SK-N-MC (cell line): ENCODE results near the gene TTYH2.

Source experiments
- DNase-seq: peaks from one replicate; pipeline ENCODE4 v3.0.0-alpha.2; 2011; ENCODE audit warnings: low read depth, low spot score
- H3K27ac ChIP-seq: fragments of 200-600 bp; sonication (generic); 2 replicates; pipeline ENCODE4 v1.5.1; 2016; ENCODE audit warnings: mixed run types
- H3K36me3 ChIP-seq: fragments of 200-600 bp; sonication (generic); 2 replicates; pipeline ENCODE4 v1.6.1; 2017; ENCODE audit warnings: antibody characterized with exemption, low read length, mixed read lengths; ENCODE audit not compliant: insufficient read depth
- H3K4me3 ChIP-seq: fragments of 200-600 bp; sonication (generic); 2 replicates; pipeline ENCODE4 v1.5.1; 2016
- H3K9ac ChIP-seq: fragments of 200-600 bp; sonication (generic); 2 replicates; pipeline ENCODE4 v1.8.0; 2017; ENCODE audit warnings: mixed run types, mixed read lengths; ENCODE audit not compliant: insufficient read length
- H3K9me3 ChIP-seq: fragments of 200-600 bp; sonication (generic); 2 replicates; pipeline ENCODE4 v1.6.1; 2017; ENCODE audit warnings: low read depth, mild to moderate bottlenecking, antibody characterized with exemption, low read length, moderate library complexity, mixed read lengths
- EZH2 ChIP-seq: fragments of 200-600 bp; sonication (generic); IDR thresholded peaks from one replicate; pipeline ENCODE4 v1.6.1; 2017; ENCODE audit warnings: antibody characterized with exemption
- FOXP2 ChIP-seq: optimal IDR thresholded peaks from 2 replicates; pipeline ENCODE3; 2011; ENCODE audit warnings: mild to moderate bottlenecking, moderate library complexity; ENCODE audit not compliant: insufficient read depth; ENCODE audit errors: extremely low read length, control extremely low read depth
- POLR2AphosphoS5 ChIP-seq: IDR thresholded peaks from 2 replicates; pipeline ENCODE4 v1.6.1; 2012; ENCODE audit warnings: mild to moderate bottlenecking, low read depth, low read length, borderline replicate concordance

TTYH2 gene

DNA sequence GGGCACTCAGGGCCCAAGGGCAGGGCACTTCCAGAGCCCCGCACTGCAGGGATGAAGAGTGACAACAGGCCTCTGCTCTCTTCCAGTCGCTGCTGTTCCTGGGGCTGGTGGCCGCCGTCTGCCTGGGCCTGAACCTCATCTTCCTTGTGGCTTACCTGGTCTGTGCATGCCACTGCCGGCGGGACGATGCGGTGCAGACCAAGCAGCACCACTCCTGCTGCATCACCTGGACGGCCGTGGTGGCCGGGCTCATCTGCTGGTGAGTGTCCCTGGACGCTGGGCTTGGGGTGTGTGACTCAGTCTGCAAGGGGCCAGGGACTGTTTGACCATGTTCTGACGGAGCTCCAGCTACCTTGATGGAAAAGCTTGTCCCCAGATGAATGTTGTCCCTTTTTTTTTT is 9.0 kb downstream of the TTYH2 start:
- DNase-seq: no peak
- no peak for TF ChIP-seq POLR2AphosphoS5
- no peak for TF ChIP-seq FOXP2
- no peak for TF ChIP-seq EZH2
- Histone ChIP-seq H3K9ac (no peak overlapping the region), H3K27ac (no peak overlapping the region), H3K9me3 (no peaks in the 10 kb centered on the region), H3K36me3 (no peaks in the 10 kb centered on the region), H3K4me3 (no peak overlapping the region)

DNA sequence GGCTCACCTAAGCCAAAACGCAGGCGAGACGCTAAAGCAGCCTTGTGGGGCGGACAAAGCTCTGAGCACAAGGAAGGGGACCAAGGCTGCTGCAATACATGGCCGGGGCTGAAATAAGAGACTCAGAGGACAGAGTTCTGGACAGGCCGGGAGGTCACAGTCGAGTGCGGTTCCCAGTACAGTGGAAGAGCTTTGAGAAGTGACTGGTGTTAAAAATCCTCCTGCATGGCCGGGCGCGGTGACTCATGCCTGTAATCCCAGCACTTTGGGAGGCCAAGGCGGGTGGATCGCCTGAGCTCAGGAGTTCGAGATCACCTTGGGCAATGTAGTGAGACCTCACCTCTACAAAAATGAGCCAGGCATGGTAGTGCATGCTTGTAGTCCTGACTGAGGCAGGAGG is 10.5 kb downstream of the TTYH2 start:
- Histone ChIP-seq H3K36me3 (no peaks in the 10 kb centered on the region), H3K4me3 (no peak overlapping the region), H3K27ac (no peak overlapping the region), H3K9ac (no peak overlapping the region), H3K9me3 (no peaks in the 10 kb centered on the region)
- no peak for TF ChIP-seq POLR2AphosphoS5
- no peak for TF ChIP-seq EZH2
- no peak for TF ChIP-seq FOXP2
- no peak for DNase-seq

DNA sequence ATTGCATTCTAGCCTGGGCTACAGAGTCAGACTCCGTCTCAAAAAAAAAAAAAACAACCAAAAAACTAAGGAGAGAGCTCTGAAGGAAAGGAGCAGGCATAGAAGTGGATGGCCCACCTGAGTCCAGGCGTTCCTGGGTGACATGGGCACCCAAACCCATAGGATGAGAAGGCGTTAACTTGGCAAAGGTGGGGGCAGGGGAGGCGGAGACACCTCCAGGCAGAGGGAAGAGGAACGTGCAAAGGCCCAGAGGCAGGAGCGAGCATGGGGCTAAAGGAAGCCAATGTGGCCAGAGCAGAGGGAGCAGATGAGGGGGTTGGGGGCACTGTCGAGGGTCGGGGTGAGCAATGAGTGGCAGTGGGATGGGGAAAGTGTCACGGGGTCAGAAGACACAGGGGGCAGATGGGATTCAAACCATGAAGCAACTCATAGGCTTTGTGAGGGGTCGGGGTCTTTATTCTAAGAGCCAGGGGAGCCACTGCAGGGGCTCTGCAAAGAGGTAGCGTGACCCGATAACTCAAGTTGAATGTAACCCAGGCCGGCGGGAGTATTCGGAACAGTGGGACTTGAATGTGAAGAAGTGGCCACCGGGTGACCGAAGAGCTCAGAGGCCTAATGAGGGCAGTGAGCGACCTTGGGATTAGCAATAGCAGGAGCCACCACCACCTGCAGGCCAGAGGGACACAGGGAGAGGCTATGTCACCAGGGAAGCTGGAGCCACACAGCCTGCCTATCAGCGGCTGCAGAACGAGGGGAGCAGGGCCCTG is 11.8 kb downstream of the TTYH2 start:
- Histone ChIP-seq H3K36me3 (no peaks in the 10 kb centered on the region), H3K27ac (no peak overlapping the region), H3K9ac (no peak overlapping the region), H3K4me3 (no peak overlapping the region), H3K9me3 (no peaks in the 10 kb centered on the region)
- DNase-seq: no peak
- TF ChIP-seq FOXP2 (no peak), POLR2AphosphoS5 (no peak), EZH2 (no peak)

DNA sequence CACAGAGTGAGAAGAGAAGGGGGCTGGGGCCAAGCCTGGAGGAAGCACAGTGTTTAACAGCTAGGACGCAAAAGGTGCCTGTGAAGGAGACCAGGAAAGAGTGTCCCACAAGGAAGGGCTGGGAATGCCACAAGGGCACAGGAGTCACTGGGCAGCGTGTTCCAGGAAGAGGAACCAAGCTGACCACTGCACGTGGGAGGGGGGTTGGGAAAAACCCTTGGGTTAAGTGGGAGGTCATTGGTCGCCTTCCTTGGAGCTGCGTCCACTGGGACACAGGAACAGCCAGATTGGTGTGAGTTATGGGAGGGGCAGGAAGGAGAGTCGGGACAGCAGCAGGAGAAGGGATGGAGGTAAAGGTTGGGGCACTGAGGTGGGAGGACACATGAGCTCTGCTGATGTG is 12.9 kb downstream of the TTYH2 start:
- H3K27ac ChIP-seq: no peak overlapping the region
- no peak for TF ChIP-seq POLR2AphosphoS5
- no peak for TF ChIP-seq FOXP2
- TF ChIP-seq EZH2: no peak
- no peaks in the 10 kb centered on the region for H3K9me3 ChIP-seq
- DNase-seq: no peak
- H3K9ac ChIP-seq: no peak overlapping the region
- H3K36me3 ChIP-seq: no peaks in the 10 kb centered on the region
- no peak overlapping the region for H3K4me3 ChIP-seq

DNA sequence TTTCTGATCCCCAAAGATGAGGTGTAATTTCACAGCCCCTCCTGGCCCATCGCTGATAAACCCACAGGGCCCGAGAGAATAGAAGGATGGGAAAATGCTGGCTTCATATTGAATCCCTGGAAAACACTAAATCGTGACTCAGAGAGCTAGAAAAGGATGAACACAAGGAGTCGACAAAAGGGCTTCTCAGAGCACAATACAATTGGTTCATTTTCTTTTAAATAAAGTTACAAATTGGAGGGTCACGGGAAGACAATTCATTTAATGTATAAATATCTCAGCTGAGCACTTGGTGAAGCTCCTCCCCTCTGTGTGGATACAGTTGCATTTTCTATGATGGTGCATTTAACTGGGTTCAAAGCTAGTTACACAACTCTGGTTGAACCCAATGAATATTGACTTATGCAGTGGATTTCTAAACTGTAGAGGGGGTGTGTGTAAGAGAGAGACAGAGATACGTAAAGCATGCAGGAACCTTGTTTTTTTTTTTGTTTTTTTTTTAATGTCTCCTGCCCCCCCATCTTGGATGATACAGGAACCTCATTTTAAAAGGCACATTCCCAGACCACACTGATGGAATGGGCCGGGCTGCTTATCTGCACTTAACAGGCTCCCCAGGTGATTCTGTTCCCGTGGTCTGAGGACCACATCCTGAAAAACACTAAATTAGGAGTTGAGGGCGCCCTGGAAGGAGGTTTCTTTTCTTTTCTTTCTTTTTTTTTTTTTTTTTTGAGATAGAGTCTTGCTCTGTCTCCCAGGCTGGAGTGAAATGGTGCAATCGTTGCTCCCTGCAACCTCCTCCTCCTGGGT is 14.1 kb downstream of the TTYH2 start:
- no peak for DNase-seq
- H3K27ac ChIP-seq: no peak overlapping the region
- H3K9ac ChIP-seq: no peak overlapping the region
- no peak overlapping the region for H3K4me3 ChIP-seq
- H3K36me3 ChIP-seq: no peaks in the 10 kb centered on the region
- H3K9me3 ChIP-seq: no peaks in the 10 kb centered on the region
- no peak for TF ChIP-seq FOXP2
- no peak for TF ChIP-seq EZH2
- no peak for TF ChIP-seq POLR2AphosphoS5

DNA sequence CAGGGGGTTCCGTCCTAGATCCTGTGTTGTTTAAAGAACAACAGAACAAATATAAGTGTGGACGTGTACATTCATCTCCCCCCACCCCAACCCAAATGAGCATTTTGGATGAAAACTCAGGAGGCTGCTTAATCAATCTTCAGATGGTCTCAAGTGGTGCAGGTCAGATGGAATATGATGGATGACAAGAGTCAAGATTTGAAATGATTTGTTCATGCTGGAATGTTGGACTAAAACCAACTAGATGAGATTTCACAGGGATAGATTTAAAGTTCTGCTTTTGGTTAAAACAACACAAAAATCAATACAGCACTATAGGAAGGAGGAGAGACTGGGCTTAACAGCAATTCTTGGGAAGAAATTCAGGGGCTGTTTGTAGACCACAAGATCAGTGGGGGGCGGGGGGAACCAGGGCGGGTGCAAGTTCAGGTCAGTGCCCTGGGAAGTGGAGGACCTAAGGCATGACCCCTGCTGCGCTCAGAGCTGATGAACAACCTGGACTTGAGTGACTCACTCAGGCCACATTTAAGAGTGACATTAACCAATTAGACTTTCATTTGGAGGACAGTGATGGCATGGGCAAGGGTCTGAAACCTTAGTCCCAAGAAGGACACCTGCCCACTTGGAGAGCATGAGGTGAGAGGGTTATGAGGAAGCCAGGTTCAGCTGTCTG is 15.1 kb downstream of the TTYH2 start:
- no peak for DNase-seq
- H3K36me3 ChIP-seq: no peaks in the 10 kb centered on the region
- no peaks in the 10 kb centered on the region for H3K9me3 ChIP-seq
- no peak for TF ChIP-seq POLR2AphosphoS5
- no peak for TF ChIP-seq FOXP2
- no peak for TF ChIP-seq EZH2
- H3K4me3 ChIP-seq: no peak overlapping the region
- no peak overlapping the region for H3K9ac ChIP-seq
- no peak overlapping the region for H3K27ac ChIP-seq

DNA sequence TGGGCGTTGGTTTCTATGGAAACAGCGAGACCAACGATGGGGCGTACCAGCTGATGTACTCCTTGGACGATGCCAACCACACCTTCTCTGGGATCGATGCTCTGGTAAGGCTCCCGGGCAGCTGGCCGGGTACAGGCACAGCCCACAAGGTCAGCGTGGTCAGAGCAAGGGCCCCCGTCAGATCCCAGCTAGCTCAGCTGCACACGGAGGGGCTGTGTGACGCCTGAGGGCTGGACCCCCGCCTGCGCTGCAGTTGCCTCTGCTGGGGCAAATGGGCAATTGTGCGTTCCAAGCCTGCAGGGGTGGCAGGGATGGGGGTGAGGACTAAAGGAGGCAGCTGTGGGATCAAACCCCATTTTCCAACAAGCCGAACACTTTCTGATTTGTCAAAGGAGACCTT is 17.5 kb downstream of the TTYH2 start:
- DNase-seq: no peak
- Histone ChIP-seq H3K27ac (no peak overlapping the region), H3K9me3 (no peaks in the 10 kb centered on the region), H3K9ac (no peak overlapping the region), H3K4me3 (no peak overlapping the region), H3K36me3 (no peaks in the 10 kb centered on the region)
- TF ChIP-seq FOXP2: no peak
- no peak for TF ChIP-seq EZH2
- no peak for TF ChIP-seq POLR2AphosphoS5

DNA sequence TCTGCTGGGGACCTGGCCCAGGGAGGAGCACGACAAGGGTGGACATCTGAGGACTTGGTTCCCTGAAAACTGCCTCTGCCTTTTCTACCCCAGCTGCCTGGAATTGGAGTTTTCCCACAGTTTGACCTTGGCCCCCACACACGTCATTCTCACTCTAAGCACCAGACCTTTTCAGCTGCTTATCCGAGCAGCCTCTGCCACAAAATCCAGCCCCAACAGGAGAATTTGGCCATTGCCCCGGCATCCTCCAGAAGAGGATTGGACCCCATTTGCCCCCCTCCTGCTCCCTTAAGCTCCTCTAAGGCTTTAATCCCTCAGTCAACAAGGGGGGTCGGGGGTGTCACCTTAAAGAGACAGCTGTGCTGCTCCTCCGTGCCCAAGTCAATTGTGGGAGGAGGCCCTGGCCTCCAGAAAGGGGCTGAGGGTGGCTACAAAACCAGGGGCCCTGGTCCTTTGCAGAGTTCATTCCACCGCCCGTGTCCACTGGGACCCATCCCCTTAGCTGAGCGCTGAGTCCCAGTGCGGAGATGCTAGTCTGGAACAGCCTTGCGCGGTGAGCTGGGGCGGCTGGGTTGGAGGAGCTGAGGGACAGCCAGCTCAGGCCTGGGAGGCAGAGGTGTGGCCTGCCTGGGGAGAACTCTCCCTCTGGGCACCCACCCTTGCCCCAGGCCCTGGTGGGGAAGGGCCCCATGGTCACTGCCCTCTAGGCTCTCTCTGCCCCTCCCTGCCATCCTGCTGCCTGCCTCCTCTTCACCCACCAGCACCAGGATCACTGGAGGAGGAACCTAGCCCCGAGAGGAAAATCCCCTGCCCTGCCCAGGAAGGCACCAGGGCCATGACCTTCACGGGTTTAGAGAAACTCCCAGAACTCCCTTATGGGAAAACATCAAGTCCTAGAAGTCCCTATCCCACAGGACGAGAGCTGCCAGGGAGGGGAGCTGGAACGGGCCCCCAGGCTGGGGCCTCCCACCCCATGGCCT is 18.8 kb downstream of the TTYH2 start:
- H3K4me3 ChIP-seq: no peak overlapping the region
- H3K9ac ChIP-seq: no peak overlapping the region

More for the DNA sequence above, 18.8 kb downstream of the TTYH2 start:
- DNase-seq: no peak
- no peak for TF ChIP-seq EZH2
- no peak for TF ChIP-seq POLR2AphosphoS5
- no peak for TF ChIP-seq FOXP2
- no peaks in the 10 kb centered on the region for H3K9me3 ChIP-seq
- no peaks in the 10 kb centered on the region for H3K36me3 ChIP-seq
- H3K27ac ChIP-seq: no peak overlapping the region
